ENCODE measurements around the gene ABCB8.

ABCB8 gene

DNA sequence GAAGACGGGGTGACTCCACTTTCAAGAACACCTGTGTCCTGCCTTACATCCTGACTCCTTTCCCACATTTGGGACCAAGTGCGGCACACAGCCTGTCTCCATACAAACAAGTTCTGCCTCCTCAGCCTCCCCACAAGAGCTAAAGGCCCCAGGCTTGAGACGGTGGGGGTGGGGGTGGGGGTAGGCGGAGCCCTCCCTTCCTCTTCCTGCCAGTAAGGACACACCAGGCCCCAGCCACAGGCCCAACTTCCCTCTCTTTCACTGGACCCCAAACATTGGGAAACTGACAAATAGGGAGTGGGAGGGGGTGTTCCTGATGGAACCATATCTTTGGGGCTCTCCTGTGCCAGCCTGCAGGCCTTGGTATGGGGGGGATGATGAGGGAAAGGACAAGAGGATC, 24.8 kb downstream of the ABCB8 start:
- peaks cover 0 to 6% of the 10 kb centered on the region in 2 donors for H3K27me3 ChIP-seq (ENCODE audit: control insufficient read depth in 1 of 2, insufficient read depth in 2 of 2, low read length in 2 of 2)
- no peak overlapping the region for H3K27ac ChIP-seq (ENCODE audit: low read depth, low read length)
- H3K36me3 ChIP-seq (ENCODE audit: insufficient read depth, low read length), result no peaks in the 10 kb centered on the region
- H3K4me3 ChIP-seq (ENCODE audit: low read depth in 1 of 2, low read length in 2 of 2), result no peak overlapping the region
- no peaks in the 10 kb centered on the region for H3K9me3 ChIP-seq (ENCODE audit: low read length)
- no peak overlapping the region for H3K9ac ChIP-seq (ENCODE audit: low read length)
- peaks cover 10% of the 10 kb centered on the region for H3K4me1 ChIP-seq (ENCODE audit: insufficient read depth, low read length)

DNA sequence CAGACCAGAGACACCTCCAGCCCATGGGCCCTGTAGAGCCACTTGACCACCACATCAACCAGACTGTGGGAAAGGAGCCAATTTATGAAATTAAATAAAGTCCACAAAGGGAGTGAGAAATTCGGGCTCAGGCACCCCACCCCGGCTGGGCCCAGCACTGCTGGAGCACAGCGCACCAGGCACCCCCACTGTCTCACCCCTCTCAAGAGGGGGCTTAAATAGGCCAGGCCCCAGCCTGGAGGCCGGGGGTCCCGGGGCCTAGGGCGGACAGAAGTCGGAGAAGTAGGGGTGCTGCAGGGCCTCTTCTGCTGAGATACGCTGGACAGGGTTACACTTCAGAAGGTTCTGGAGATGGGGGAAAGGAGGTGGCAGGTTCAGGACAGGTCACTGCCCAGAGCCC, 25.5 kb downstream of the ABCB8 start:
- Histone ChIP-seq H3K4me3 (ENCODE audit: low read depth in 1 of 2, low read length in 2 of 2) (no peak overlapping the region), H3K27me3 (ENCODE audit: control insufficient read depth in 1 of 2, insufficient read depth in 2 of 2, low read length in 2 of 2) (peaks cover 0 to 6% of the 10 kb centered on the region in 2 donors), H3K27ac (ENCODE audit: low read depth, low read length) (no peak overlapping the region), H3K36me3 (ENCODE audit: insufficient read depth, low read length) (no peaks in the 10 kb centered on the region), H3K9me3 (ENCODE audit: low read length) (no peaks in the 10 kb centered on the region), H3K9ac (ENCODE audit: low read length) (no peak overlapping the region), H3K4me1 (ENCODE audit: insufficient read depth, low read length) (peaks cover 16% of the 10 kb centered on the region)

DNA sequence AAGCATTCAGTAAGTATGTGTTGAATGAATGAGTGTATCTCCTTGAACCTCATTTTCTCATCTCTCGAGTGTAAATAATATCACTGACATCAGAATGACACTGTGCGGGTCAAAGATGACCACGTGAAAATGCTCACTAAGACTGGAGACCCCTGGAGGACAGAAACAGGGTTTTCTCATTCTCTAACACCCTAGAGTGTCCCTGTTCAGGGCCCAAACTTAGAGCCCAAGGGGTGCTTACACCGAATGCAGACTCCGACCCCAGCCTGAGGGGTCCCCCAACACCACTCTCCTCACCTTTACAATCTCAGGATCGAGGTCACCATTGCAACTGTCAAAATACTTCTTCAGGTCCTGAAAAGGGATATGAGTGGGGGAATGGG, 28.0 kb downstream of the ABCB8 start:
- Histone ChIP-seq H3K4me1 (ENCODE audit: insufficient read depth, low read length) (peaks cover 29% of the 10 kb centered on the region), H3K4me3 (ENCODE audit: low read depth in 1 of 2, low read length in 2 of 2) (no peak overlapping the region), H3K9me3 (ENCODE audit: low read length) (no peaks in the 10 kb centered on the region), H3K27ac (ENCODE audit: low read depth, low read length) (no peak overlapping the region), H3K9ac (ENCODE audit: low read length) (no peak overlapping the region), H3K36me3 (ENCODE audit: insufficient read depth, low read length) (no peaks in the 10 kb centered on the region), H3K27me3 (ENCODE audit: control insufficient read depth in 1 of 2, insufficient read depth in 2 of 2, low read length in 2 of 2) (no peaks in the 10 kb centered on the region)

DNA sequence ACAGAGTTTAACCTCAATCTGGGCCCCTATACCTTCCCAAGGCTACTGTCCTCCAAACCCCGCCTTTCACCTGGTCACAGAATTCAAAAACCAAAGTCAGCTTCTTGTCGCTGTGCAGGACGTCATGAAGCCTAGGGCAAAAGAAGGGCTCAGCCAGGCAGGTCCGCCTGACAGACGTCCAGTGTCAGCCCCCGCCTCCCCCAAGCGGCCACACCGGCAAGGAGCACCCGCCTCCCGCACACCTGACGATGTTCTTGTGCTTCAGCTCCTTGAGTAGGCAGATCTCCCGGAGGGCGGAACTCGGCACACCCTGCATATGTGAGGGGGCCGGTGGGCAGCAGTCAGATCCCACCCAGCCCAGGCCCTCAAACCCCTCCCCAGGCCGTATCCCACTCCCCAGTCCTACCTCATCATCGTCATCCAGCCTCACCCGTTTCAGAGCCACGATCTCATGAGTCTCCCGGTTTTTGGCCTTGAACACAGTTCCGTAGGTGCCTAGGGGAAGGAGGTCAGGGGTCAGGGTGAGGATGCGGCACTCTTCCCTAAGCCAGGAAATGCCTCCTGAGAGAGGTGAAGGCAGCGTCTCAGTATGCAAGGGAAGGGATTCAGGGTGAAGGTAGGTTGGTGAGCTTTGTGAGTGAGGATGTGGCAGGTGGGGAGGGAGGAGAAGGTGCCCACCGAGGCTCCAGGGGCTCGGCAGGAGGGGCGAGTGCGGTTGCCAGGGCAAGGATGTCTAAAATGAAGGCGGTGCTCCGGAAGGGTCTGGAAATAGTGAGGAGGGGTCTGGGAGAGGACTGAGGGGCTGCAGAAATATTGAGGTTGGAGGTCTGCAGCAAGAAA, 28.6 kb downstream of the ABCB8 start:
- Histone ChIP-seq H3K27ac (ENCODE audit: low read depth, low read length) (peak overlapping the region; percentile 97), H3K4me3 (ENCODE audit: low read depth in 1 of 2, low read length in 2 of 2) (peak overlapping the region; percentile 44 to 97), H3K9me3 (ENCODE audit: low read length) (no peaks in the 10 kb centered on the region), H3K36me3 (ENCODE audit: insufficient read depth, low read length) (no peaks in the 10 kb centered on the region), H3K27me3 (ENCODE audit: control insufficient read depth in 1 of 2, insufficient read depth in 2 of 2, low read length in 2 of 2) (no peaks in the 10 kb centered on the region), H3K4me1 (ENCODE audit: insufficient read depth, low read length) (peaks cover 35% of the 10 kb centered on the region), H3K9ac (ENCODE audit: low read length) (peak overlapping the region; percentile 17)

DNA sequence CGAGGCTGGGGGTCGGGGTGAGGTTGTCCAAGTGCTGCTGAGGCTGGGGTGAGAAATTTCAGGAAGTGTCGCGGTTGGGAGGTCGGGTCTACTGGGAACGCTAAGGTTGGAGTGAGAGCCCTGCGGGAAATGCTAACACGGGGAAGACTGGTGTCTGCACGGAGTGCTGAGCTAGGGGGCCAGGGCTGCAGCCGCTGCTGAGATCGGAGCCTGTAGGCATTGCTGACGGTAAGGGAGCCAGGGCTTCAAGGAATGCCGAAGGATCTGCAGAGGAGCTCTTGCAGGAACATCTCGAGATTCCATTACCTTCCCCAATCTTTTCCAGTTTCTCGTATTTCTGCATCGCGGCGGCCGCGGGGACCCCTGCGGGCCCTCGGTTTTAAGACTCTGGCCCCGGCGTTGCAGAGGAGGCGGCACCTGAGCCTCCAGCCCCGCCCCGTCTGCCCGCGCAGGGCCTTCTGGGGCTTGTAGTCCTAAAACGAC, 29.3 kb downstream of the ABCB8 start, which contains the start of gene CDK5:
Gene CDK5, minus strand, starts transcription at position 392 of the 483 bp plus-strand sequence. Its CDS starts 49 bp downstream, at position 343.
- H3K36me3 ChIP-seq (ENCODE audit: insufficient read depth, low read length), result no peaks in the 10 kb centered on the region
- peak within 1 kb of the TSS; percentile 44 to 97 for H3K4me3 ChIP-seq (ENCODE audit: low read depth in 1 of 2, low read length in 2 of 2)
- H3K27ac ChIP-seq (ENCODE audit: low read depth, low read length), result peak within 1 kb of the TSS; percentile 97
- H3K27me3 ChIP-seq (ENCODE audit: control insufficient read depth in 1 of 2, insufficient read depth in 2 of 2, low read length in 2 of 2), result no peaks in the 10 kb centered on the region
- H3K4me1 ChIP-seq (ENCODE audit: insufficient read depth, low read length), result peaks cover 42% of the 10 kb centered on the region
- peak within 1 kb of the TSS; percentile 88 for H3K9ac ChIP-seq (ENCODE audit: low read length)
- H3K9me3 ChIP-seq (ENCODE audit: low read length), result no peaks in the 10 kb centered on the region

DNA sequence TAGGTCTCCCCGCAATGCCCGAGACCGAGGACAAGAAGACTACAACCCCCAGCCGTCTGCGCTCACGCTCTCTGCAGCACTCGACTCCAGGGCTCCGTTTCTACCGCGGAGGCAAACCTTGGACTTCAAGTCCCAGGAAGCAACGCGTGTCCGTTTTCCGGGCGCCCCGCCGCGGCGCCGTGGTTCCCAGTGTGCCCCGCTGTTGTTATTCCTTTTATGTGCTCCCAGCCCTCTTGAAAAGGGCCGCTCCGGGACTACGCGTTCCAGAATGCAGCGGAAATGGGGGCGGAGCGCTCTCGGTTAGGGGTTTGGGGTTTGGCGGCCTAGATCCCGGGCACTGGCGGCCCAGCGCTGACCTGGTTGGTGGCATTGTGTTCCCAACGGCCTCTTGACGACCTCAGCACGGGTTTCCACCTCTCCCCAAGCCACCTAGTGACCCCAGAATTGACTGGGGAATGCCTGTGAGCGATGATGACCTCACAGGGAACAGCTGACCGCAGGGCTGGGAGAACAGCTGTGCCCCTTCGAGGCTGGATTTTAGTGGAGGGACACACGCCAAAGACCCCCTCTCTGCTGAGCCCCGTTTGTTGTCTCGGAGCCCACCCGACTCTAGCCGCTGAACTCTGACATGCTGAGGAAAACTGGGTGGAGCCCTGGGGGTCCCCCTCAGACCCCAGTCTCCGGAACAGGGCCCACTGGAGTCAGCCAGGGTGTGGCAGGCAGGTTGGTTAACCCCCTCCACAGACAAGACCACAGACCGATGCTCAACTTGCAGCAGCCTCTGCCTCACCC, 29.9 kb downstream of the ABCB8 start:
- H3K27ac ChIP-seq (ENCODE audit: low read depth, low read length), result peak overlapping the region; percentile 97
- no peaks in the 10 kb centered on the region for H3K27me3 ChIP-seq (ENCODE audit: control insufficient read depth in 1 of 2, insufficient read depth in 2 of 2, low read length in 2 of 2)
- H3K4me1 ChIP-seq (ENCODE audit: insufficient read depth, low read length), result peaks cover 44% of the 10 kb centered on the region
- H3K36me3 ChIP-seq (ENCODE audit: insufficient read depth, low read length), result no peaks in the 10 kb centered on the region
- H3K9me3 ChIP-seq (ENCODE audit: low read length), result no peaks in the 10 kb centered on the region
- peak overlapping the region; percentile 44 to 97 for H3K4me3 ChIP-seq (ENCODE audit: low read depth in 1 of 2, low read length in 2 of 2)
- peak overlapping the region; percentile 88 for H3K9ac ChIP-seq (ENCODE audit: low read length)

DNA sequence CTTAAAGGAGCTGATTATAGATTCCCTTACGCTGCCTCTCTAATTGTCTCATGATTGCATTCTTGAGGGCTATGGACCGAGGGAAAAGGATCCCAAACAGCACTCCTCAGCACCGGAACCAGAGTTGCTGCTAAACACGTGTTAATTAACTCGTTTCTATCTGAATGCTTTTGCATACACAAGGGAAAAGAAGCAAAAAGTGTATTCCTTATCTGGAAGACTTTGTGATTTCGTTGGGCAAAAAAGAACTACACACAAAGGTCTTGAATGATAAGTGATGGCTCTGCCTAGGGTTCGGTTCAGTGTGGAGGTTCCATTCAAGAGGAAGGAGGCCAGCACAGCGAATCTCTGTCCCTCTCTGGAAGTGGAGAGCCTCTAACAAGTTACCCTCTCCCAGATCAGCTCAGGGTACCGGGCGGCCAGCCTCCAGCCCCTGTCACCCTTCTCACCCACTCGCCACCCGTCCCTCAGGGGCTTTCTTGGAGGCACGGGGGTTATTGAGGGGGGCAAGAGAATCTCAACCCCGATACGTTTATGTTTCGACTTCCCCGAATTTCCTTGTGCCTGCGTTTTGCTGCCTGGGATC, 30.6 kb downstream of the ABCB8 start:
- H3K27ac ChIP-seq (ENCODE audit: low read depth, low read length), result peak overlapping the region; percentile 97
- H3K9ac ChIP-seq (ENCODE audit: low read length), result peak overlapping the region; percentile 88
- peak overlapping the region; percentile 94 to 97 for H3K4me3 ChIP-seq (ENCODE audit: low read depth in 1 of 2, low read length in 2 of 2)
- H3K9me3 ChIP-seq (ENCODE audit: low read length), result no peaks in the 10 kb centered on the region
- H3K27me3 ChIP-seq (ENCODE audit: control insufficient read depth in 1 of 2, insufficient read depth in 2 of 2, low read length in 2 of 2), result no peaks in the 10 kb centered on the region
- H3K4me1 ChIP-seq (ENCODE audit: insufficient read depth, low read length), result peaks cover 47% of the 10 kb centered on the region
- H3K36me3 ChIP-seq (ENCODE audit: insufficient read depth, low read length), result no peaks in the 10 kb centered on the region

DNA sequence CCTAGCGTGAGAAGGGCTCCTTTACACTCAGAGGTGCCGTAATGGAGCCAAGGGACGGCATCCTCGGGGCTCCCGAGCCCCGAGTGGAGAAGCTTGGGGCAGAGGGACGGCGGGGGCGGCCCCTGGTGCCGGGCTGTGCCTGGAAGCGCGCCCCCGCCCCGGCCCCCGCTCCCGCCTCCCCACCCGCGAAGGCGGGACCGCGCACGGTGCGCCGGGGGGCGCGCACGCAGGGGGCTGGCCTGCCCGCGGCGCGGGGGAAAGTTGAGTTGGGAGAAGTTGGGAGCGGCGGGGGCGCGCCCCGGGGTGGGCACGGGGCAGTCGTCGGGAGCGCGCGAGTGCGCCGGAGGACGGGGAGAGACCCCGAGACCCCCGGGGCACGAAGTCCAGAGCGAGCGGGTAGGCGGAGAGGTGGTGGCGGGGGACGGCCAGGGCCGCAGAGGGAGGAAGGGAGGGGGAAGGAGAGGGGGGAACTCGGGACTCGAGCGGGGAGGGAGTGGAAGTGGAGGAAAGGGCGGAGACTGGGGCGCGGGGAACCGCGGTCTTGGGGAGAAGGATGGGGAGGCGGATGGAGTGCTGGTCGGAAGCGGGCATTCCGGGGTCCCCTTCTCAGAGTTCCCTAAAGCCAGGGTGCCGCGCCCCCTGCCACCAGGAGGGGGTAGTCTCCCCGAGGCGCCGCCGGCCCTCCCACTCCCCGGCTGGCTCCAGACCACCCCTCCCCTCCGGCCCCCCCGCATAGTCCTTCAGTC, 31.3 kb downstream of the ABCB8 start, which contains the start of gene SLC4A2:
Gene SLC4A2, plus strand, starts transcription at position 223 of the 746 bp plus-strand sequence. CDS start 2,399 bp downstream, outside the sequence.
- Histone ChIP-seq H3K27ac (ENCODE audit: low read depth, low read length) (peak within 1 kb of the TSS; percentile 97), H3K4me3 (ENCODE audit: low read depth in 1 of 2, low read length in 2 of 2) (peak within 1 kb of the TSS; percentile 94 to 97), H3K27me3 (ENCODE audit: control insufficient read depth in 1 of 2, insufficient read depth in 2 of 2, low read length in 2 of 2) (no peaks in the 10 kb centered on the region), H3K9me3 (ENCODE audit: low read length) (no peaks in the 10 kb centered on the region), H3K4me1 (ENCODE audit: insufficient read depth, low read length) (peaks cover 47% of the 10 kb centered on the region), H3K36me3 (ENCODE audit: insufficient read depth, low read length) (peaks cover under 1% of the 10 kb centered on the region), H3K9ac (ENCODE audit: low read length) (peak within 1 kb of the TSS; percentile 88)

DNA sequence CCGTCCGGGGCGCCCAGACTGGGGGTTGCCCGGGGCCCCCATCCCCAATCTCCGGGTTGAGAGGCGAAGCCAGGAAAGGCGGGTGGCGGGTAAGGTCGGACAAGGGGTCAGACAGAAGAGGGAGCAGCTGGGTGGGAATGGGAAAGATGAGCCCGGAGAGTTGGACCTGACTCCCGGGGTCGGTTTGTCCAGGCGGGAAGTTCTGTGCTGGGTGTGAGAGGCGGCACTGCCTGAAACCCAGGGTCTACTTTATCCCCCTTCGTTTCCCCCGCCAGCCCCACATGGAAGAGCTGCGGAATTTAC, 31.8 kb downstream of the ABCB8 start:
- Histone ChIP-seq H3K36me3 (ENCODE audit: insufficient read depth, low read length) (peaks cover 6% of the 10 kb centered on the region), H3K27ac (ENCODE audit: low read depth, low read length) (peak overlapping the region; percentile 97), H3K27me3 (ENCODE audit: control insufficient read depth in 1 of 2, insufficient read depth in 2 of 2, low read length in 2 of 2) (no peaks in the 10 kb centered on the region), H3K9me3 (ENCODE audit: low read length) (no peaks in the 10 kb centered on the region), H3K4me1 (ENCODE audit: insufficient read depth, low read length) (peaks cover 47% of the 10 kb centered on the region), H3K4me3 (ENCODE audit: low read depth in 1 of 2, low read length in 2 of 2) (peak overlapping the region; percentile 94 to 97), H3K9ac (ENCODE audit: low read length) (peak overlapping the region; percentile 60)

DNA sequence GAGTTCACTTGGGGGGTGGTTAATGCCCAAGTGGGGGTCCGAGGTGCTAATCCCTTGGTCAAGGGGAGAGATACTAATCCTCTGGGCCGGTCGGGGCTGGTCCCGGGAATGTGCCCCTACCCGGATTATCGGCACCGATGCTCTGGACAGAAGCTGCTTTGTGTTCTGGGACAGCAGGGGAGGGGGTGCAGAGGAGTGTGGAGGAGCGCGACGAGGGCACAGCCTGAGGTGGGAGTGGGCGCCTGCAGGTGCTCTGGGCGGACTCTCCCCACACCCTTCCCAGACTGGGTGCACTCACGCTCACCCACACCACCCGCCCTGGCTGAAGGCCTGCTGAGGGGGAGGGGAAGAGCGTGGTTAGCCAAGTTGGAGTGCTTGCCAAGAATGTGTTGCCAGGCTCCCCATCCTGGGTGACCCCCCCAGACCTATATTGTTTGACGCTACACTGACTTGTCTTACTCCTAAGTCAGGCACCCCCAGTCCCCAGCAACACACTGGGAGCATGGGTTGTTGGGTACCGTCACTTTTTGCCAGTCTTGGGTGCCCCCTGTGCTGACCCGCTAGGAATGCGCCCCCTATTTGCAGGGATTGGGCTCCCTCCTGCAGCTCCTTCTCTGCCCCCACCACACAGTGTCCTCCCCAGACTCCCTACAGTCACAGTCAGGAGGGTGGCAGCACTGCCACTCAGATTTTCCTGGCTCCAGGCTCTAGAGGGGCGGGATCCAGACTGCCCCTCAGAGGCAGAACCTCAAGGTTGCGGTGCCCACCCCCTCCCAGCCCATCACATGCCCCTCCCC, 32.4 kb downstream of the ABCB8 start:
- peak overlapping the region; percentile 60 for H3K9ac ChIP-seq (ENCODE audit: low read length)
- H3K27me3 ChIP-seq (ENCODE audit: control insufficient read depth in 1 of 2, insufficient read depth in 2 of 2, low read length in 2 of 2), result no peaks in the 10 kb centered on the region
- H3K27ac ChIP-seq (ENCODE audit: low read depth, low read length), result peak overlapping the region; percentile 97
- peak overlapping the region; percentile 94 to 97 for H3K4me3 ChIP-seq (ENCODE audit: low read depth in 1 of 2, low read length in 2 of 2)
- peaks cover 47% of the 10 kb centered on the region for H3K4me1 ChIP-seq (ENCODE audit: insufficient read depth, low read length)
- peaks cover 12% of the 10 kb centered on the region for H3K36me3 ChIP-seq (ENCODE audit: insufficient read depth, low read length)
- no peaks in the 10 kb centered on the region for H3K9me3 ChIP-seq (ENCODE audit: low read length)
